Measurements from ENCODE around the gene CAND1. TPM values are rescaled to one million over a fixed set of nuclear protein-coding genes. Genes with fewer than 3 reads are reported as not detected.

The CAND1 gene
- total RNA-seq, 1 experiment from 2014 or later: 117 TPM

DNA sequence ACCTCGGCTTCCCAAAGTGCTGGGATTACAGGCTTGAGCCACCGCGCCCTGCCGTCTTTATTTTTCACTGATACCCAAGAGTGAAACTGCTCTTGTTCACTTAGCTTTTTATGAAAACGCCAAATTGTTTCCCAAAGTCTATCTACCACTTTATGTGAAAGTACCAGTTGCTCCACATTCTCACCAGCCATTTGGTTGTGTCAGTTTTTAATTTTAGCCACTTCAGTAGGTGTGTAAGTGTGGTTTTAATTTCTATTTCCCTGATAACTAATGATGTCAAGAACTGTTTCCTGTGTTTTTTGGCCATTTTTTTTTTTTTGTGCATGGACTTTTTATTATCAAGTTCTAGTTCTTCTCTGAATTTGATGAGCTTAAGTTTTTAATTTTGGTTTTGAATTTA lies 17.1 kb downstream of the CAND1 start:
- Histone ChIP-seq H3K4me2 (ENCODE audit: low read depth, low read length, poor library complexity, severe bottlenecking) (no peak overlapping the region), H4K20me1 (ENCODE audit: insufficient read depth, low read depth, low read length) (peaks cover 20% of the 10 kb centered on the region; the same call in 1 of the 2 replicates), H3K79me2 (ENCODE audit: low read length) (peaks cover 100% of the 10 kb centered on the region), H3K9me3 (ENCODE audit: low read length) (no peaks in the 10 kb centered on the region), H3K36me3 (ENCODE audit: insufficient read depth, low read length) (peaks cover 46% of the 10 kb centered on the region; the same call in 1 of the 2 replicates), H3K27ac (ENCODE audit: low read length) (no peak overlapping the region), H3K4me3 (ENCODE audit: low read length) (no peak overlapping the region), H2AFZ (ENCODE audit: low read length) (no peak overlapping the region), H3K9me2 (replicated peaks; ENCODE audit: insufficient read depth, low read length) (no peaks in the 10 kb centered on the region), H3K4me1 (ENCODE audit: low read length) (no peaks in the 10 kb centered on the region; the same call in 1 of the 2 replicates), H3K9ac (ENCODE audit: low read length) (no peak overlapping the region), H3K27me3 (ENCODE audit: low read length) (no peaks in the 10 kb centered on the region)
- no peak for DNase-seq

DNA sequence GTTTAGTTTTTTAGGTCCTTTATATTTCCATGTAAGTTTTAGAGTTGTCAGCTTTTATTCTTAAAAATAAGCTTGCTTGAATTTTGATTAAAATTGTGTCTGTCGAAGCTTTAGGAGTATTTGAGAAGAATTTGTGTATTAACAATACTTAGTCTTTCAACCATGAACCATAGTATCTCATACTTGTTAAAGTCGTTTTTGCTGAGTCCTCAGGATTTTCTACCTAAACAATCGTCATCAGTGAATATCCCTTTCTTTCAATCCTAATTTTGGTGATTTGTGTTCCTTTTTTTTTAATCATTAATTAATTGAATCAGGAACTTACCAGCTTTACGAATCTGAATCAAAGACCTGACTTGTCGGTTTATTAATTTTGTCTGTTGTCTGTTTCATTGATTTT lies 18.2 kb downstream of the CAND1 start:
- Histone ChIP-seq H3K36me3 (ENCODE audit: insufficient read depth, low read length) (peaks cover 36% of the 10 kb centered on the region; the same call in 1 of the 2 replicates), H3K9me2 (replicated peaks; ENCODE audit: insufficient read depth, low read length) (no peaks in the 10 kb centered on the region), H3K79me2 (ENCODE audit: low read length) (peaks cover 100% of the 10 kb centered on the region), H3K27ac (ENCODE audit: low read length) (no peak overlapping the region), H4K20me1 (ENCODE audit: insufficient read depth, low read depth, low read length) (peaks cover 18% of the 10 kb centered on the region), H2AFZ (ENCODE audit: low read length) (no peak overlapping the region), H3K4me1 (ENCODE audit: low read length) (no peaks in the 10 kb centered on the region), H3K4me2 (ENCODE audit: low read depth, low read length, poor library complexity, severe bottlenecking) (no peak overlapping the region), H3K9me3 (ENCODE audit: low read length) (no peaks in the 10 kb centered on the region), H3K9ac (ENCODE audit: low read length) (no peak overlapping the region), H3K27me3 (ENCODE audit: low read length) (no peaks in the 10 kb centered on the region), H3K4me3 (ENCODE audit: low read length) (no peak overlapping the region)
- DNase-seq: no peak

DNA sequence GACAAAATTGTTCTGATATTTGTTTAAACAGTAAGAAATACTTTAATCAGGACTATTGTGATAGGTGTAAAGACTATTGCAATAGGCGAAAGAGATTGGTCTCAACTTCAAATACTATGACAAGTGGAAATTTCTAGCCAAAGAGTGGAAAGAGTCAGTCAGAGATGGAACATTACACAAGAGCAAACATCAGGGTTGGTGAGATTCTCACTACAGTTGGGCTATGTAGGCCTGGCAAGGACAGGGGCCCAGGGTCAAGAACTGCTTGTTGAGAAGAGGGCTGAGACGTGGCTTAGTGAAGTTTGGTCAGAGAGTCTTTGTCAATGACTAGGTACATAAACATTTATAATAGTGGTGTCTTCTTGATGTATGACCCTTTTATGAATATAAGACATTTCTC lies 19.4 kb downstream of the CAND1 start:
- H3K4me1 ChIP-seq (ENCODE audit: low read length): no peaks in the 10 kb centered on the region
- peaks cover 99% of the 10 kb centered on the region for H3K79me2 ChIP-seq (ENCODE audit: low read length)
- H3K27me3 ChIP-seq (ENCODE audit: low read length): no peaks in the 10 kb centered on the region
- H3K9me2 ChIP-seq (replicated peaks; ENCODE audit: insufficient read depth, low read length): no peaks in the 10 kb centered on the region
- no peak overlapping the region for H3K9ac ChIP-seq (ENCODE audit: low read length)
- no peaks in the 10 kb centered on the region for H3K9me3 ChIP-seq (ENCODE audit: low read length)
- no peak overlapping the region for H3K27ac ChIP-seq (ENCODE audit: low read length)
- H3K4me2 ChIP-seq (ENCODE audit: low read depth, low read length, poor library complexity, severe bottlenecking): no peak overlapping the region
- DNase-seq: no peak
- H2AFZ ChIP-seq (ENCODE audit: low read length): no peak overlapping the region
- no peak overlapping the region for H3K4me3 ChIP-seq (ENCODE audit: low read length)
- peaks cover 22% of the 10 kb centered on the region for H4K20me1 ChIP-seq (ENCODE audit: insufficient read depth, low read depth, low read length)
- H3K36me3 ChIP-seq (ENCODE audit: insufficient read depth, low read length): peaks cover 30% of the 10 kb centered on the region; the same call in 1 of the 2 replicates

DNA sequence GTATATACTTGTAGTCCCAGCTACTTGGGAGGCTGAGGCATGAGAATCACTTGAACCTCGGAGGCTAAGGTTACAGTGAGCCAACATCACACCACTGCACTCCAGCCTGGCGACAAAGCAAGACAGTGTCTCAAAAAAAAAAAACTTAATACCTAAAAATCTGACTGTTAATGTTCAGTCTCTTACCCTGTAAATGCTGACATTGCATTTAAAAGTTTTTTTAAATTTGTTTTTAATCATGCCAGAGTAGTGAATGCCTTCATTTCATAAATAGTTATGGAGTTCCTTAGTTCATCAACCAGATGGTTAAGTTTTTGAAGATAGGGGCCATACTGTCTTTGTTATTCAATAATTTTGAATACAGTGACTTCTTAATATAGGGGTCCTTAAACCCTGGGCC lies 21.2 kb downstream of the CAND1 start:
- H3K36me3 ChIP-seq (ENCODE audit: insufficient read depth, low read length): peaks cover 27% of the 10 kb centered on the region; the same call in 1 of the 2 replicates
- no peak overlapping the region for H3K4me2 ChIP-seq (ENCODE audit: low read depth, low read length, poor library complexity, severe bottlenecking)
- H3K9me3 ChIP-seq (ENCODE audit: low read length): no peaks in the 10 kb centered on the region
- no peak overlapping the region for H2AFZ ChIP-seq (ENCODE audit: low read length)
- DNase-seq: no peak
- H4K20me1 ChIP-seq (ENCODE audit: insufficient read depth, low read depth, low read length): peaks cover 22% of the 10 kb centered on the region
- no peaks in the 10 kb centered on the region for H3K4me1 ChIP-seq (ENCODE audit: low read length)
- no peak overlapping the region for H3K9ac ChIP-seq (ENCODE audit: low read length)
- peaks cover 97% of the 10 kb centered on the region for H3K79me2 ChIP-seq (ENCODE audit: low read length)
- no peaks in the 10 kb centered on the region for H3K9me2 ChIP-seq (replicated peaks; ENCODE audit: insufficient read depth, low read length)
- H3K4me3 ChIP-seq (ENCODE audit: low read length): no peak overlapping the region
- H3K27me3 ChIP-seq (ENCODE audit: low read length): no peaks in the 10 kb centered on the region
- H3K27ac ChIP-seq (ENCODE audit: low read length): no peak overlapping the region

DNA sequence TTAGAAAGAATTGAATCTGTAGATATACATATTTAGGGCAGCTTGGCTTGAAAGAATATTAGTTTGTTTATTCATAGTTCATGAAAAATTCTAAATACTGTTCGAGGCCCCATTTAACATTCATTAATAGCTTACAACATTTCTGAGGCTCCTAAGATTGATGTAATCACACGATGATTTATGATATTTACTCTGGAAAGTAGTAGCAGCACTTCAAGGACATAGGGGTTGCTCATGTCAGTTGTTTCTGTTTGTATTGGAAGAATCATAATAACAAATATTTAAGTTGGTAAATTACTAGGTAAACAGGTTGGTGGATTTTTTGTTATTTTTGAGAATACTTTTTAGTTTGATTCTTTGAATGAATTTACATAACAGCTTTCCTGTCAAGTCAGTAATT lies 30.4 kb downstream of the CAND1 start:
- Histone ChIP-seq H3K4me2 (ENCODE audit: low read depth, low read length, poor library complexity, severe bottlenecking) (no peak overlapping the region), H3K36me3 (ENCODE audit: insufficient read depth, low read length) (peaks cover 71% of the 10 kb centered on the region), H3K4me1 (ENCODE audit: low read length) (no peaks in the 10 kb centered on the region), H3K27me3 (ENCODE audit: low read length) (no peaks in the 10 kb centered on the region), H3K79me2 (ENCODE audit: low read length) (peaks cover 93% of the 10 kb centered on the region), H3K9me2 (replicated peaks; ENCODE audit: insufficient read depth, low read length) (no peaks in the 10 kb centered on the region), H4K20me1 (ENCODE audit: insufficient read depth, low read depth, low read length) (0 out of 2 replicates have a peak, but pooled peaks cover 6% of the 10 kb centered on the region), H3K27ac (ENCODE audit: low read length) (no peak overlapping the region), H3K9me3 (ENCODE audit: low read length) (no peaks in the 10 kb centered on the region), H3K9ac (ENCODE audit: low read length) (no peak overlapping the region), H3K4me3 (ENCODE audit: low read length) (no peak overlapping the region), H2AFZ (ENCODE audit: low read length) (no peak overlapping the region)
- DNase-seq: no peak

DNA sequence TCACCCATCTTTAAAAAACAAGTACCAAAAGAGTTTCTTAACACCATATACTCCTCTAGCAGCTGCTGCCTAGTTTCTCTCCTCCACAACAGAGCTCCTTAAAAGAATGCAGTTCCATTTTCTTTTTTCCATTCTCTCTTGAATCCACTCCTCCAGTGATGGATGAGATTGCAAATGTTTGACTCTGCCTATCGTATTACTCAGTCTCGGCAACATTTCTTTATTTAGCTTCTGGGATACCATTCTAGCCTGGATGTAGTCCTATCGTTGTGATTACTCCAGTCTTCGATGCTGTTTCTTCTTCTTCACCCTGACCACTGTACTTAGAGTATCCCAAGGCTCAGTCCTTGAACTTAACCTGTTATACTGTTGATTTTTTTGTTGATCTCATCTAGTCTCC lies 30.8 kb downstream of the CAND1 start:
- Histone ChIP-seq H3K36me3 (ENCODE audit: insufficient read depth, low read length) (peaks cover 71% of the 10 kb centered on the region), H3K9me3 (ENCODE audit: low read length) (no peaks in the 10 kb centered on the region), H3K4me3 (ENCODE audit: low read length) (no peak overlapping the region), H3K79me2 (ENCODE audit: low read length) (peaks cover 91% of the 10 kb centered on the region), H3K4me1 (ENCODE audit: low read length) (no peaks in the 10 kb centered on the region), H4K20me1 (ENCODE audit: insufficient read depth, low read depth, low read length) (0 out of 2 replicates have a peak, but pooled peaks cover 6% of the 10 kb centered on the region), H3K27me3 (ENCODE audit: low read length) (no peaks in the 10 kb centered on the region), H3K4me2 (ENCODE audit: low read depth, low read length, poor library complexity, severe bottlenecking) (no peak overlapping the region), H3K9ac (ENCODE audit: low read length) (no peak overlapping the region), H3K9me2 (replicated peaks; ENCODE audit: insufficient read depth, low read length) (no peaks in the 10 kb centered on the region), H2AFZ (ENCODE audit: low read length) (no peak overlapping the region), H3K27ac (ENCODE audit: low read length) (no peak overlapping the region)
- DNase-seq: no peak

DNA sequence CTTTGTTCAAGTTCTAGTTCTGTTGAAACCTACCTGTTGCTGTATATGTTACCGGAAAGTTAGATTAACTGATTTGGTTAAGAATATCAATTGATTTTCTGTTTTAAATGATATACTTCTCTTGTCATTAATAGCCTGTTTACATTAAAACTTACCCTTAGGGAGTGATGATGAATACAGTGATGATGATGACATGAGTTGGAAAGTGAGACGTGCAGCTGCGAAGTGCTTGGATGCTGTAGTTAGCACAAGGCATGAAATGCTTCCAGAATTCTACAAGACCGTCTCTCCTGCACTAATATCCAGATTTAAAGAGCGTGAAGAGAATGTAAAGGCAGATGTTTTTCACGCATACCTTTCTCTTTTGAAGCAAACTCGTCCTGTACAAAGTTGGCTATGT lies 33.0 kb downstream of the CAND1 start:
- H3K36me3 ChIP-seq (ENCODE audit: insufficient read depth, low read length): peaks cover 84% of the 10 kb centered on the region
- no peaks in the 10 kb centered on the region for H4K20me1 ChIP-seq (ENCODE audit: insufficient read depth, low read depth, low read length)
- no peak overlapping the region for H3K9ac ChIP-seq (ENCODE audit: low read length)
- H3K9me3 ChIP-seq (ENCODE audit: low read length): no peaks in the 10 kb centered on the region
- H2AFZ ChIP-seq (ENCODE audit: low read length): no peak overlapping the region
- H3K4me1 ChIP-seq (ENCODE audit: low read length): no peaks in the 10 kb centered on the region
- no peak overlapping the region for H3K4me3 ChIP-seq (ENCODE audit: low read length)
- no peaks in the 10 kb centered on the region for H3K27me3 ChIP-seq (ENCODE audit: low read length)
- H3K79me2 ChIP-seq (ENCODE audit: low read length): peaks cover 93% of the 10 kb centered on the region
- no peaks in the 10 kb centered on the region for H3K9me2 ChIP-seq (replicated peaks; ENCODE audit: insufficient read depth, low read length)
- no peak for DNase-seq
- H3K27ac ChIP-seq (ENCODE audit: low read length): no peak overlapping the region
- no peak overlapping the region for H3K4me2 ChIP-seq (ENCODE audit: low read depth, low read length, poor library complexity, severe bottlenecking)

DNA sequence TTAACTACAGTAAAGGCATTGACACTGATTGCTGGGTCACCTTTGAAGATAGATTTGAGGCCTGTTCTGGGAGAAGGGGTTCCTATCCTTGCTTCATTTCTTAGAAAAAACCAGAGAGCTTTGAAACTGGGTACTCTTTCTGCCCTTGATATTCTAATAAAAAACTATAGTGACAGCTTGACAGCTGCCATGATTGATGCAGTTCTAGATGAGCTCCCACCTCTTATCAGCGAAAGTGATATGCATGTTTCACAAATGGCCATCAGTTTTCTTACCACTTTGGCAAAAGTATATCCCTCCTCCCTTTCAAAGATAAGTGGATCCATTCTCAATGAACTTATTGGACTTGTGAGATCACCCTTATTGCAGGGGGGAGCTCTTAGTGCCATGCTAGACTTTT lies 36.4 kb downstream of the CAND1 start:
- Histone ChIP-seq H3K9me2 (replicated peaks; ENCODE audit: insufficient read depth, low read length) (no peaks in the 10 kb centered on the region), H3K4me2 (ENCODE audit: low read depth, low read length, poor library complexity, severe bottlenecking) (no peak overlapping the region), H4K20me1 (ENCODE audit: insufficient read depth, low read depth, low read length) (no peaks in the 10 kb centered on the region), H3K9me3 (ENCODE audit: low read length) (no peaks in the 10 kb centered on the region), H3K36me3 (ENCODE audit: insufficient read depth, low read length) (peaks cover 89% of the 10 kb centered on the region), H3K9ac (ENCODE audit: low read length) (no peak overlapping the region), H3K79me2 (ENCODE audit: low read length) (peaks cover 82% of the 10 kb centered on the region), H3K27me3 (ENCODE audit: low read length) (no peaks in the 10 kb centered on the region), H3K4me3 (ENCODE audit: low read length) (no peak overlapping the region), H3K4me1 (ENCODE audit: low read length) (no peaks in the 10 kb centered on the region), H2AFZ (ENCODE audit: low read length) (no peak overlapping the region), H3K27ac (ENCODE audit: low read length) (no peak overlapping the region)
- DNase-seq: no peak

DNA sequence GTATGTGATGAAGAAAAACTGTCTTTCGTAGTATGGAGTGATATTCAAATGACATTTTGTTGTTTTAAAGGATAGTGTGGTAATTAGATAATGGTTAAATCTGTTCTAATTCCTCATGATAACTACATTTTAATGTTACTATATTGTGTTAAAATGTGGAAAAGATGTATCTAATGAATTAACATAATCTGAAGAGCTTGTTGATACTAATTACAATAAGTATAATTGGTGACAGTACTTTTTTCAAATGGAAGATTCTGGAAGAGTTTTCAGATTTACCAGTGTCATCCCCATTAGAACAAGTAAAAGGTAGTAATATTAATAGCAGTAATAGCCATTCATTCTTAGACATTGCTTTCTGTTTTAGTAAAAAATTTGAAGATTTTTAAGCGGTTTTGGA lies 37.6 kb downstream of the CAND1 start:
- no peak for DNase-seq
- no peaks in the 10 kb centered on the region for H3K4me1 ChIP-seq (ENCODE audit: low read length)
- no peaks in the 10 kb centered on the region for H3K27me3 ChIP-seq (ENCODE audit: low read length)
- H2AFZ ChIP-seq (ENCODE audit: low read length): no peak overlapping the region
- peaks cover 90% of the 10 kb centered on the region for H3K36me3 ChIP-seq (ENCODE audit: insufficient read depth, low read length)
- peaks cover 71% of the 10 kb centered on the region for H3K79me2 ChIP-seq (ENCODE audit: low read length)
- H3K9ac ChIP-seq (ENCODE audit: low read length): no peak overlapping the region
- no peaks in the 10 kb centered on the region for H3K9me2 ChIP-seq (replicated peaks; ENCODE audit: insufficient read depth, low read length)
- no peaks in the 10 kb centered on the region for H3K9me3 ChIP-seq (ENCODE audit: low read length)
- no peak overlapping the region for H3K4me3 ChIP-seq (ENCODE audit: low read length)
- H4K20me1 ChIP-seq (ENCODE audit: insufficient read depth, low read depth, low read length): no peaks in the 10 kb centered on the region
- H3K27ac ChIP-seq (ENCODE audit: low read length): no peak overlapping the region
- H3K4me2 ChIP-seq (ENCODE audit: low read depth, low read length, poor library complexity, severe bottlenecking): no peak overlapping the region

Measured in Karpas-422 (cell line).